Thymus (tissue), 11 donors: ENCODE results near the gene SLC35B2. TPM values are rescaled to one million over a fixed set of nuclear protein-coding genes. Genes with fewer than 3 reads are reported as not detected.
A peak's percentile ranks its signal among the peaks of the same experiment; 100 is the strongest.

Source experiments
- DNase-seq, 9 donors: peaks; one replicate each; pipeline ENCODE4 v3.0.0-alpha.2; 2013; ENCODE audit warnings: low spot score in 9 of 9, low read depth in 6 of 9, missing footprints in 1 of 9
- H3K27ac ChIP-seq, 2 donors: one replicate each; pipeline ENCODE4 v1.5.1; 2013; ENCODE audit warnings: control low read depth in 1 of 2, low read depth in 1 of 2, low read length in 1 of 2, mild to moderate bottlenecking in 1 of 2, moderate library complexity in 1 of 2
- H3K27me3 ChIP-seq, 2 donors: one replicate each; pipeline ENCODE4 v1.5.1; 2013; ENCODE audit warnings: low read length in 1 of 2; ENCODE audit not compliant: control insufficient read depth in 2 of 2, insufficient read depth in 1 of 2
- H3K36me3 ChIP-seq, 2 donors: one replicate each; pipeline ENCODE4 v1.5.1; 2013; ENCODE audit warnings: low read length in 1 of 2, mild to moderate bottlenecking in 1 of 2, moderate library complexity in 1 of 2; ENCODE audit not compliant: control insufficient read depth in 2 of 2, insufficient read depth in 2 of 2
- H3K4me1 ChIP-seq, 2 donors: one replicate each; pipeline ENCODE4 v1.5.1; 2013; ENCODE audit warnings: low read length in 2 of 2; ENCODE audit not compliant: control insufficient read depth in 2 of 2, insufficient read depth in 2 of 2
- H3K4me3 ChIP-seq, 2 donors: one replicate each; pipeline ENCODE4 v1.5.1; 2013; ENCODE audit warnings: low read length in 2 of 2, control low read depth in 1 of 2, mild to moderate bottlenecking in 1 of 2
- H3K9me3 ChIP-seq, 2 donors: one replicate each; pipeline ENCODE4 v1.5.1; 2013; ENCODE audit warnings: low read length in 1 of 2, mild to moderate bottlenecking in 1 of 2; ENCODE audit not compliant: control insufficient read depth in 2 of 2, insufficient read depth in 1 of 2
- WGBS: extraction: QIAGEN DNeasy Blood & Tissue Kit; methylation state at CpG from one replicate; pipeline ENCODE4 v1.1.7; 2013; 5-methylcytosine and 5-hydroxymethylcytosine counted together
- polyA plus RNA-seq: library from polyadenylated mRNA; stranded (reverse); fragments of 200-250 nt; gene quantifications from one replicate; pipeline ENCODE4 v1.2.3, GENCODE V29; 2013
- total RNA-seq: library from RNA; stranded (reverse); fragments of 120-200 nt; gene quantifications from one replicate; pipeline ENCODE4 v1.2.4, GENCODE V29; 2013
- donor health status: healthy.

SLC35B2 gene
- total and polyA plus RNA-seq, 2 donors = 18.8 to 19.1 TPM

DNA sequence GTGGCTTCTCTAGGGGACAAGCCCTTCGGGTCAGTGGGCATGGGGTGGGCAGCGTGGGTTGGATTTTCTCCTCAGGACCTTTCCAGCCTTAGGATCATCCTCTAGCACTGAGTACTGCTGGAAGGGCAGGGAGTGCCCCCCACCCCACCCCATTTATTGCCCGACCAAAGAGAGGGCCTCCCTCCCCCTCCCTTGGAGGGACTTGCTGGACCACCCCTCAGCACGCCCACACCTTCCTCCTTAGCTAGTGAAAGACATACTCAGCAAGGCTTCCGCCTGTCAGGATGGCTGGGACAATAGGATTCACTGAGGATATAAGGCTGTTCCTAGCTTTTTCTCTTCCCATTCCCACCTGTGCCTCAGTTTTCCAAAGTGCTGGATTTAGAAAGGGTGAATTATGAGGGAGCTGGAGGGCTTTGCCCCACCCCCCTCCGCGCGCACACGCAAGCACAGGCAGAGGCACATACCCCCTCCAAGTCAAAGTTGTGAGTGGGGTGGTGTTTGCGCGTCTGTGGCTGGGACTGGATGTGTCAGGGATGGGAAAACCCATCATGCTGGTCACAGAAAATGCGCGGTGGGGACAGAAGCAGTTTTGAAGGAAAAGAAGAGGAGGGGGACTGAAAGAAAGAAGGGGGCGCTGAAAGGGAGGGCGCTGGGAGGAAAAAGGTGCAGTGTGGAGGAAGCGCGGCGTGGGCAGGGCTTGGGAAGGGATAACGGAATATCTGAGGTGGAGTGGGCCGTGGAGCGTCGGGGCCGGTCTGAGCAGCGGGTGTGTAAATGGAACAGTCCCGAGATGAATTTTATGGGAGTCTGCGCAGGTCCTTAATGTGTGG lies 34.6 kb downstream of the SLC35B2 start:
- H3K36me3 ChIP-seq = peaks cover 0 to 15% of the 10 kb centered on the region in 2 donors
- no peaks in the 10 kb centered on the region for H3K9me3 ChIP-seq
- no peaks in the 10 kb centered on the region for H3K27me3 ChIP-seq
- WGBS = 29% methylated on average over 26 of the region's 26 CpGs
- H3K27ac ChIP-seq = peak overlapping the region in 1 of 2 donors; percentile 76
- H3K4me1 ChIP-seq = peaks cover 59 to 92% of the 10 kb centered on the region in 2 donors
- peak overlapping the region; percentile 56 to 74 for H3K4me3 ChIP-seq
- DNase-seq = peak in 1 of 9 donors; percentile 47

DNA sequence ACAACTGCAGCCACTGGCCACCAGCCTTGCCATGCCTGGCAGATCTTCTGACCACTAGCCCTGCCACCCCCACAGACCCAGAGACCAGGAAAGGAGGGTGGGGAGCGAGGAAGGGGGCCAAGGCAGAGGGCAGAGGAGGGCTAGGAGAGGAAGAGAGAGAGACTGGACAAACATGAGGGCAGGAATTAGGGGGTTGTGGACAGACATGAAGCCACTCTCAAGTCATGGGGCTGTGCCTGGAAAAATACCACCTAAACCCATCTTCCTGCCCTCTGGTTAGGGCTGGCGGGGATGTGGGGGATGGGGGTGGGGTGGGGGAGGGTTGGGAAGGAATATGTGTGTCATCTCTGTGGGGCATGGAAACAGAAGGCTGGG lies 35.4 kb downstream of the SLC35B2 start:
- peaks cover 0 to 8% of the 10 kb centered on the region in 2 donors for H3K36me3 ChIP-seq
- no peak for DNase-seq
- no peak overlapping the region for H3K4me3 ChIP-seq
- no peaks in the 10 kb centered on the region for H3K27me3 ChIP-seq
- H3K27ac ChIP-seq = peak overlapping the region in 1 of 2 donors; percentile 91
- WGBS = 72% methylated on average over 2 of the region's 2 CpGs
- peaks cover 57 to 92% of the 10 kb centered on the region in 2 donors for H3K4me1 ChIP-seq
- no peaks in the 10 kb centered on the region for H3K9me3 ChIP-seq

DNA sequence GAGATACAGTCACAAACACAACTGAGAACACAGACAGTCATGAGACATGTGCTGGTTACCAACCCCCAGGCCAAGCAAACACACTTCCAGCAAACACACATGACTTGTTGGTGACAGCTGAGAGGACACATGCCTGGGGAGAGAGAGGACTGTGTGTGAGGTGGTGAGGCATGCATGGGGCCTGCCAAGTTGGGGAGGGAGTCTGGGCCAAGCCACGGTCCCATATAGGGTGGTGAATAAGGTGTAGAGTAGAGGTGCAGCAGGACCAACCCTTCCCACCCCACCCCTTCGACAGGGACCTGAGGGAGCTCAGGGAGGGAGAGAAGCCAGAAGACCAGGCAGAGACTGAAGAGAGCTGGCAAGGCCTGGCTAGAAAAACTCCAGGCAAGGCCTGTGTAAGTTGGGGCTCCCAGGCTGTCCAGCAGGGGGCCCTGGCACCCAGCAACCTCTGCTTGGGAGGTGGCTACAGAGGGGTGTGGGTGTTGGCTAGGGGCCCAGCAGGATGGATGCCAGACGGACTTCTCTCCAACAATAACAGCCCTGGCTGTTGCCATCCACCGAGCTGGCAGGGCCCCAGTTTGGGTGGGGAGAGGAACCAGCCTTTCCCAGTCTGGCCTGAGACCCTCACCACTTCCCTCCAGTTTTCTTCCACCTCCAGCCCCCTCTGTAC lies 35.9 kb downstream of the SLC35B2 start:
- peak in 5 of 9 donors; percentile 68 to 88 (median 76) for DNase-seq
- 12% methylated on average over 4 of the region's 4 CpGs for WGBS
- H3K4me3 ChIP-seq = no peak overlapping the region
- H3K27me3 ChIP-seq = no peaks in the 10 kb centered on the region
- peaks cover 0 to 3% of the 10 kb centered on the region in 2 donors for H3K36me3 ChIP-seq
- H3K9me3 ChIP-seq = no peaks in the 10 kb centered on the region
- peaks cover 57 to 92% of the 10 kb centered on the region in 2 donors for H3K4me1 ChIP-seq
- H3K27ac ChIP-seq = peak overlapping the region; percentile 74 to 91

DNA sequence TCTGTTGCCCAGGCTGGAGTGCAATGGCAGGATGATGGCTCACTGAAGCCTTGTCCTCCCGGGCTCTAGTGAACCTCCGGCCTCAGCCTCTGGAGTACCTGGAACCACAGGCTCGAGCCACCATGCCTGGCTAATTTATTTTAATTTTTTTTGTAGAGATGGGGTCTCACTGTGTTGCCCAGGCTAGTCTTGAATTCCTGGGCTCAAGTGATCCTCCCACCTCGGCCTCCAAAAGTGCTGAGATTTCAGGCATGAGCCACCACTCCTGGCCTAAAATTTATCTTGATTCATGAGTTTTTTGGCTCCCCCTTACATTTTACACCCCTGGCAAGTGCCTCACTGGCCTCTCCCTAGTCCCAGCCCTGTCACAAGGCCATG lies 36.4 kb downstream of the SLC35B2 start:
- no peak for DNase-seq
- no peaks in the 10 kb centered on the region for H3K36me3 ChIP-seq
- WGBS = over 99% methylated on average over 4 of the region's 4 CpGs
- H3K27ac ChIP-seq = peak overlapping the region; percentile 74 to 91
- H3K27me3 ChIP-seq = no peaks in the 10 kb centered on the region
- no peaks in the 10 kb centered on the region for H3K9me3 ChIP-seq
- no peak overlapping the region for H3K4me3 ChIP-seq
- peaks cover 56 to 92% of the 10 kb centered on the region in 2 donors for H3K4me1 ChIP-seq

DNA sequence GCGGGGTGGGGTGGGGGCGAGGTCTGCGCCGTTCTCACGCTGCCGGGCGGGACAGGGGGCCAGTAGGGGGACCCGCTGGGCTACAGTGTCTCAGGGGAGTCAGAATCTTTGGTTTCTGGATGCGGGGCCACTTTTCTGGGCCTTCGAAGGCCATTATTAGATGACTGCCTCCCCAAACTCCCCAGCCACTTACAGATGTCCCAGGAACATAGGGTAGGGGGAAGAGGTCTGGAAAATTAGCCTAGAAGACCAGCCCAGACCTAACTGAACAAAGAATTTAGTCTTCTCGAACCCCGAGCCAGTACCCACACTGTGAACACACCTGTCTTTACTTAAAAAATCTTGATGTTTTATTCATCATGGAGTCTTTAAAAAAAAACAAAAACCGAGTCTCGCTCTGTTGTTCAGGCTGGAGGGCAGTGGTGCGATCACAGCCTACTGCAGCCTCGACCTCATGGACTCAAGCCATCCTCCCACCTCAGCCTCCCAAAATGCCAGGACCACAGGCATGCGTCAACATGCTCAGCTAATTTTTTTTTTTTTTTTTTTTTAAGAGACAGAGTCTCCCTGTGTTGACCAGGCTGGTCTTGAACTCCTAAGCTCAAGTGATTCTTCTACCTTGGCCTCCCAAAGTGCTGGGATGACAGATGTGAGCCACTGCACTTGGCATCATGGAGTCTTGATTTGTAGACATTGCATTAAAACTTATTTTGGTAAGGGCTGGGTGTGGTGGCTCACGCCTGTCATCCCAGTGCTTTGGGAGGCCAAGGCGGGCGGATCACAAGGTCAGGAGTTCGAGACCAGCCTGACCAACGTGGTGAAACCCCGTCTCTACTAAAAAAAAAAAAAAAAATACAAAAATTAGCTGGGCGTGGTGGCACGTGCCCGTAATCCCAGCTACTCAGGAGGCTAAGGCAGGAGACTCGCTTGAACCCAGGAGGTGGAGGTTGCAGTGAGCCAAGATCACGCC lies 37.2 kb downstream of the SLC35B2 start:
- Histone ChIP-seq H3K9me3 (no peaks in the 10 kb centered on the region), H3K4me3 (peak overlapping the region; percentile 44 to 49), H3K36me3 (no peaks in the 10 kb centered on the region), H3K4me1 (peaks cover 56 to 86% of the 10 kb centered on the region in 2 donors), H3K27ac (peak overlapping the region; percentile 25 to 89), H3K27me3 (no peaks in the 10 kb centered on the region)
- no peak for DNase-seq
- 61% methylated on average over 28 of the region's 28 CpGs for WGBS

DNA sequence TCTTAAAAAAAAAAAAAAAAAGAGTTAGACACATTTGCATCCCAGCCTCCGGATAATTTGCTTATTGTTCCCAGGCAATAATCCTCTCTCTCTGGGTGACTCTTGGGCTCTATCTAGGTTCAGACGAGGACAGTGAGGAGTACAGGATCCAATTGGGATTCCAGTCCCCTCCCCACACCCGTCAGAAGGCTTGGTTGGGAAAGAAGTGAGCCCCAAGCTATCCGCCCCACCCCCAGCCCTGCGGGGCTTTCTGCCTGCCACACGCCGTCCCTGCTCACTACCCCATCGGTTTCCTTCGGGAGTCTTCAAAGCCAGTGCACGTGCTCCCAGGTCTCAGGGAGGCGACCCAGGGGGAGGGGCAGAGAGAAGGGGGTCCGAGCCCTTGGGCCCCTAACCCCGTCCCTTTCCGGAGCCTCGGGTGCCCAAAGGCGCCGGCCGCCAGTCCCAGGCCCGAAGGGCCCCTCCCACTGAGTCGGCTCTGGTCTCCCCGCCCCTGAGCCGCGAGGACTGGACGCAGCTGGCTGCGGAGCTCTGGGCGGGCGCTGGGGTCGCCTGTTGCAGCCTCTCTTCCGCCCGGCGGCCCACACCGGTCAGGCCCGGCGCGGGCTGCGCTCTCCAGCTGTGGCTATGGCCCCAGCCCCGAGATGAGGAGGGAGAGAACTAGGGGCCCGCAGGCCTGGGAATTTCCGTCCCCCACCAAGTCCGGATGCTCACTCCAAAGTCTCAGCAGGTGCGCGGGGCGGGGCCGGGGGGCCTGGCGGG lies 38.1 kb downstream of the SLC35B2 start:
- H3K27ac ChIP-seq = peak overlapping the region; percentile 36 to 89
- peak in 3 of 9 donors; percentile 62 to 81 (median 69) for DNase-seq
- WGBS = 2% methylated on average over 45 of the region's 45 CpGs
- peak overlapping the region; percentile 44 to 49 for H3K4me3 ChIP-seq
- no peaks in the 10 kb centered on the region for H3K9me3 ChIP-seq
- H3K36me3 ChIP-seq = no peaks in the 10 kb centered on the region
- peaks cover 56 to 77% of the 10 kb centered on the region in 2 donors for H3K4me1 ChIP-seq
- no peaks in the 10 kb centered on the region for H3K27me3 ChIP-seq

DNA sequence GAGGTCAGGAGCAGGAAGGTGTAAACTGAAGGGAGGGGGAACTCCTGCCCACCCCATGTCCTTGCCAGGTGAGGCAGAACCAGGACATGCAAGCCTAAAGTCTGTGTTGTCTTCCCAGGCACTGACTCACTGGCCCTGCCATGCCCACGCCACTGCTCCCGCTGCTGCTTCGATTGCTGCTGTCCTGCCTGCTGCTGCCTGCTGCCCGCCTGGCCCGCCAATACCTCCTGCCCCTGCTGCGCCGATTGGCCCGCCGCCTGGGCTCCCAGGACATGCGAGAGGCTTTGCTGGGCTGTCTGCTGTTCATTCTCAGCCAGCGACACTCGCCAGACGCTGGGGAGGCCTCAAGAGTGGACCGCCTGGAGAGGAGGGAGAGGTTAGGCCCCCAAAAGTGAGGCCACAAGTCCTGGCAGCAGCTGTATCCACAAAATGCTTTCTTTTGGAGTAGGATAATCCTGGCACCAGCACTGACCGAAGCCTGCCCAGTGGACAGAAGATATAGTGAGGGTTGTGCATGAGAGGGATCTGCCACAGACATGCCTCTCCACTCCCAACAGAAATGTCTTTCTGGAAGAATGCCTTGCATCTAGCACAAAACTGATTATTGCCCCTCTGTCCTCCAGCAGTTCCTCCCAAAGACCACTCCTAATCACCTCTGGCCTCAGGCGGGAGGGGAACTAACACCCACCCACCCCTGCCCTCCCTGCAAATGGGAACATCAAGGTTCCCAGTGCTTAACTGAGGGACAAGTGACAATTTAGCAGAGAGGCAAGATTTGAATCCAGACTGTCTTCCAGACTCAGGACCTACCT lies 39.8 kb downstream of the SLC35B2 start:
- peak overlapping the region in 1 of 2 donors; percentile 89 for H3K27ac ChIP-seq

More for the DNA sequence above, 39.8 kb downstream of the SLC35B2 start:
- no peaks in the 10 kb centered on the region for H3K9me3 ChIP-seq
- H3K4me3 ChIP-seq = no peak overlapping the region
- no peaks in the 10 kb centered on the region for H3K36me3 ChIP-seq
- H3K27me3 ChIP-seq = no peaks in the 10 kb centered on the region
- 96% methylated on average over 16 of the region's 16 CpGs for WGBS
- peaks cover 53 to 67% of the 10 kb centered on the region in 2 donors for H3K4me1 ChIP-seq
- DNase-seq = no peak
